ENCODE results near the gene NUDCD3.

DNA sequence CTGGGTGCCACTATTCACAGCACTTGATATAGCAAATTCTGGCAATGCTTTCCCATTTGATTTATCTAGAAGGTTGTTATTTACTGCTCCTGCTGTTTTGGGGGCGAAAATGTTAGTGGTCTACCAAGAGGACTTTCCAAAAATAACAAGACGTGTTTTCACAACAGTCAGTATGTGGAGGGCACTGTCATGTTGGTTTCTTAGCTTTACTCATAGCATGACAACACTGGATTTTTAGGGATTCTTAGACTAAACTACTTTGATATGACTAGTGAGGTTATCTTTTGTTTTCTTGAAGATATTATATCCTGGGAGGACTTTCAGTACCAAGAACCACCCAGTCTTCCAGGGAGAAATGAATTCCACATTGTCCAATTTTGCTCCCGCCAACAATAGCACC lies 49.4 kb downstream of the NUDCD3 start:
- TF ChIP-seq, protein P1, sequence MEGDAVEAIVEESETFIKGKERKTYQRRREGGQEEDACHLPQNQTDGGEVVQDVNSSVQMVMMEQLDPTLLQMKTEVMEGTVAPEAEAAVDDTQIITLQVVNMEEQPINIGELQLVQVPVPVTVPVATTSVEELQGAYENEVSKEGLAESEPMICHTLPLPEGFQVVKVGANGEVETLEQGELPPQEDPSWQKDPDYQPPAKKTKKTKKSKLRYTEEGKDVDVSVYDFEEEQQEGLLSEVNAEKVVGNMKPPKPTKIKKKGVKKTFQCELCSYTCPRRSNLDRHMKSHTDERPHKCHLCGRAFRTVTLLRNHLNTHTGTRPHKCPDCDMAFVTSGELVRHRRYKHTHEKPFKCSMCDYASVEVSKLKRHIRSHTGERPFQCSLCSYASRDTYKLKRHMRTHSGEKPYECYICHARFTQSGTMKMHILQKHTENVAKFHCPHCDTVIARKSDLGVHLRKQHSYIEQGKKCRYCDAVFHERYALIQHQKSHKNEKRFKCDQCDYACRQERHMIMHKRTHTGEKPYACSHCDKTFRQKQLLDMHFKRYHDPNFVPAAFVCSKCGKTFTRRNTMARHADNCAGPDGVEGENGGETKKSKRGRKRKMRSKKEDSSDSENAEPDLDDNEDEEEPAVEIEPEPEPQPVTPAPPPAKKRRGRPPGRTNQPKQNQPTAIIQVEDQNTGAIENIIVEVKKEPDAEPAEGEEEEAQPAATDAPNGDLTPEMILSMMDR (IDR thresholded peaks at IDR 0.05; ENCODE audit: insufficient read depth, low read depth, low read length): no peak
- no peak for TF ChIP-seq EZH2 (IDR thresholded peaks at IDR 0.05; ENCODE audit: insufficient read depth, low read length)
